Stimulated activated CD8-positive, alpha-beta memory T cell treated with anti-CD3 and anti-CD28 coated beads, Interleukin-4, amount 100 ng/mL, for 48 hours (primary cell): ENCODE measurements around the gene ERCC1.
"Not testable (repeated sequence)": the region's sequence is repeated elsewhere in the genome, so short reads cannot be mapped to it uniquely, and the experiment has no call there.

Experiments used
- DNase-seq: peaks from one replicate; pipeline ENCODE4 v3.0.0-alpha.2; 2020

The ERCC1 gene

DNA sequence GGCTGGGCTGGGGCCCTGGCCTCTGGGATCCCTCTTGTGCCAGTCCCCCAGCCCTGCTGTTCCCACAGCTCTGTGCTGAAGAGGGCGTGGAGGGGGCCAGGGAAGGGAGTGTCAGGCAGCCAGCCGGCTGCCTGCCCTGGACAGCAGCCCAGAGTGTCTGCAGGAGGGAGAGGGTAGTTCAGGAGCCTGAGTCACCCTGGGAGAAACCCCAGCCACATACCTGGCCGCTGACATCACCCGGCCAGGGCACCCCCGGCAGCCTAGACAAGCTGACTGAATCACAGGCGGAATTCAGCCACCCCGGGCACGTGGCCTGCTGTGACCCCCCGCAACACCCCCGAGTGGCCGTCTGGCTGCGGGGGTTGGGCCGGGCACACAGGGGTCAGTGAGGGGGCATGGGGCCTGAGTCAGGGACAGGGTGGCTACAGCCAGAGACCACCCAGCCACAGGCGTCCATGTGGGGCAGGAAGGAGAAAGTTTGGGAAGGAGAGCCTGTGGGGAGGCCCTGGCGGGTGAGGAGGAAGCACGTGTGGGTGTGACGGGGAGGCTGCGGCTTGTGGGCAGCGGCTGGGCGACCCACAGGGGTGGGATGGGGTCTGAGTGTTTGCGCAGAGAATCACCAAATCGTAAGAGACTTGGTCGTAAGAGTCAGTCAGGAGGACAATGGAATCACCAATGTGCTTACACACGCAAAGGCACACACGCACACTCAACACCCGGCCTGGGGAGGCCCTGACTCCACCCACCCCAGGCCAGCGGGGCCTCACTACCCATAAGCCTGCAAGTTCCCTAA, 32.2 kb upstream of the ERCC1 start:
- peak; percentile 82 for DNase-seq

DNA sequence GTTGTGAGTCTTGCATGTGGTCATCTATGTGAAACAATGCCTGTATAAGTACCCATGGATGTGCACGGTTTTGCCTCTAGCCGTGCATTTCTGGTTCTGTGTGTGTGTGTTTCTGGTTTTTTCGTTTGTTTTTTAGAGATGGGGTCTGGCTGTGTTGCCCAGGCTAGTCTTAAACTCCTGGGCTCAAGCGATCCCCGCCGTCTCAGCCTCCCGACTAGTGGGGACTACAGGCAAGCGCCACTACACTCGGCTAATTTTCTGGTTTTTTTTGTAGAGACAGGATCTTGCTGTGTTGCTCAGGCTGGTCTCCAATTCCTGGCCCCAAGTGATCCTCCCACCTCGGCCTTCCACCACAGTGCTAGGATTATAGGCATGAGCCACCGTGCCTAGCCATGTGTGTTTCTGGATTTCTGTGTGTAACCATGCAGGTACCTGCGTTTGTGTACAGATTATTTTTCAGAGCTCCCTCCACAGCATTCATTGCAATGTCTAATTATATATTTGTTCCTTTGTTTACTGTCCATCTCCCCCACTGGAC, 28.2 kb upstream of the ERCC1 start:
- no peak for DNase-seq

DNA sequence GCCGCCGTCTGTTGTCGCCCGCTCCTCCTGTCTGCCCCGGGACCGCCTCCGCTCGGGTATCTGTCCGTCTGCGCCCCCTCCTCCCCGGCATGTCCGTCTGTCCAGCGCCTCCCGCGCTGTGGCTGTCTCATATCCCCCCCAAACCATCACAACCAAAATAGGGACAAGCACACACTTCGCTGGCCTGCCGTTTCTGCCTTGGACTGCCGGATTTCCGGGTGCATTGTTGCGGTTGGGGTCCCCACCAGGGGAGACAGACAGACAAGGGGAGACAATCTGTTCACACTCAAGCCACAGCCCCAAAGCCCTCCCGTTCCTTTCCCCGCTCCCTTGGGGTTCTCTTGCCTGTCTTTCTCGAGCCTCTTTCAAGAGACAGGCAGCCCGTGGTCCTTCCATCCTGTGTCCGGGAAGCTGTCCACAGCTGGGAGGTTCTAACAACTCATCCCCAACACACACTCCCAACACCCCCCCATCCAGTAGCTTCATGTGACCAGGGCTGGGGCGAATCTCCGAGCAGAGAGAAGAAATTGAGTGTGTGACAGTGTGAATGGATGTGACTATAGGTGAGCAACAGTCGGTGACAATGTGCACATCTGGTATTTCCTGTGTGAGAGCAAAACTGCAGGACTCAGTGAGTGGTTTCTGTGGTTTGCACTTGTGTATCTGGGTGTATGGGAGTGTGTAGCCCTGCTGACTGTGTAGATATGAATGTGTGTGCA, 27.6 kb upstream of the ERCC1 start:
- peak; percentile 63 for DNase-seq

DNA sequence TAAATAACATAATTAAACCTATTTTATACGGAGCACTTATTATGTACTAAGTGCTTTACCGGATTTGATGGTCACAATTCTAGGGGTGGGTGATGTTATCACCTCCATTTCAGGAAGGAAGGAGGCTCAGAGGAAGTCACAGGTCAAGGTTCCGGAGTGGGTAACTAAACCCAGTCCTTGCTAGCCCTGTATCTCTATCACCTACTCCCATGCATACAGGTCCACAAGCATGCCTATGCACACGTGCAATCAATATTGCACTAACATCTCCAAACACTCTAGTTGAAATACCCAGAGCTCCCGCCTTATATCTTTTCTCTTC, 26.3 kb upstream of the ERCC1 start:
- DNase-seq, result no peak

- no peak for DNase-seq
Observed at GRCh38 chr19:45448887-45449299, 25.2 kb upstream of the ERCC1 start.

DNA sequence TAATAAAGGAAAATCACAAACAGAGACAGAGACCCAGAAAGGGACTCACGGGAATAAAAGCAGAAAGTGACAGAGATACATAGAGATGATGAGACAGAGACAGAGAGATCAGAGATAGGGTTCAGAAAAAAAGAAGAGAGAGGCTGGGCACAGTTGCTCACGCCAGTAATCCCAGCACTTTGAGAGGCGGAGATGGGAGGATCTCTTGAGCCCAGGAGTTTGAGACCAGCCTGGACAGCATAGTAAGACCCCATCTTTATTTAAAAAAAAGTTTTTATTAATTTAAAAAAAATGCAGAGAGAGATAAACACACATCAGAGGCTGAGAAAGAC, 24.7 kb upstream of the ERCC1 start:
- DNase-seq, result no peak

GRCh38 chr19:45446944-45447343, 23.2 kb upstream of the ERCC1 start:
- DNase-seq, result no peak

DNA sequence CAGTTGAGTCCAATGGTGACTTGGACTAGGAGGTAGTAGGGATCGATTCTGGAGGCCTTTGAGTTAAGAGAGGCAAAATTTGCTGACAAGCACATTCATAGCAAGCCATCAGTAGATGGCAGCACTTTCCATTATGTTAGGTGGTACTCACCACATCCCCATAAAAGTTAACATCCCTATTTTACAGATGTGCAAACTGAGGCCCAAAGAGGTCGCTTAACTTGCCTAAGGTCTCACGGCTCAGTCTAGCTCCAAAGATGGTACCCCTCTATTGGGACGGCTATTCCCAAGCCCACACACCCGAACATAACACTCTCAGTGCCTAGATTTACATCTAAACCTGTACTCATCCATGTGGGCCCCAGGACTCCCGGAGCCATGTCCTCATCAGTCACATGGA, 22.6 kb upstream of the ERCC1 start:
- DNase-seq, result no peak

GRCh38 chr19:45445139-45445538, 21.4 kb upstream of the ERCC1 start:
- DNase-seq, result no peak

DNA sequence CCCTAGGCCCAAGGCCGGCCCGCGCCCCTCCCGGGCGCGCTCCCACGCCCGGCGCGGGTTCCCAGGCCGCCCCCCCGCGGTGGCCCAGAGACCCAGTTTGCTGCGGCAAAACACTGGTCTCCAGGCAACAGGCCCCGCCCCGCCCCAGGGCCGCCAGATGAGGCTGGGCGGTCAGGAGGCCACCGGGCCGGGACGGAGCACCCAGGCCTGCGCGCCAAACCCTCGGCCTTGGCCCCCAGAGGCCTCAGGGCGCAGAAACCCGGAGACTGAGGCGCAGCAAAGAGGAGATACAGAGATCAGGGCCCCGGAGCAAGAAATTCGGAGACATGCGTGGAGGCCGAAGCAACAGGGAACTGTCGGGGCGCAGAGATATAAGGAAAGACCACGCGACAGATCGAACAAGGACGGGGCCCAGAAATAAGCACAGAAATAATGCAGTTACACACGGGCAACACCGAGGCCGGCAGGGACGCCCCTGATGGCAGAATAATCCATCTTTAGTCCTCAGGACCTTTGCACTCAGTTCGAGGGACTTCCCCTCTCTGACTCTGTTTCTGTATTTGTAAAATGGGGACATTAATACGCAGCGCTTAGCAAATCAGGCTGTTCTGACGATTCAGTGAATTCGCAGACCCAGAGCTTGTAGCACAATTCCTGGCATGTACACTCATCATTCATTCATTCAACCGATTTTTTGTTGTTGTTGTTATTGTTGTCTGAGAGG, 20.8 kb upstream of the ERCC1 start:
- DNase-seq, result peak; percentile 87

DNA sequence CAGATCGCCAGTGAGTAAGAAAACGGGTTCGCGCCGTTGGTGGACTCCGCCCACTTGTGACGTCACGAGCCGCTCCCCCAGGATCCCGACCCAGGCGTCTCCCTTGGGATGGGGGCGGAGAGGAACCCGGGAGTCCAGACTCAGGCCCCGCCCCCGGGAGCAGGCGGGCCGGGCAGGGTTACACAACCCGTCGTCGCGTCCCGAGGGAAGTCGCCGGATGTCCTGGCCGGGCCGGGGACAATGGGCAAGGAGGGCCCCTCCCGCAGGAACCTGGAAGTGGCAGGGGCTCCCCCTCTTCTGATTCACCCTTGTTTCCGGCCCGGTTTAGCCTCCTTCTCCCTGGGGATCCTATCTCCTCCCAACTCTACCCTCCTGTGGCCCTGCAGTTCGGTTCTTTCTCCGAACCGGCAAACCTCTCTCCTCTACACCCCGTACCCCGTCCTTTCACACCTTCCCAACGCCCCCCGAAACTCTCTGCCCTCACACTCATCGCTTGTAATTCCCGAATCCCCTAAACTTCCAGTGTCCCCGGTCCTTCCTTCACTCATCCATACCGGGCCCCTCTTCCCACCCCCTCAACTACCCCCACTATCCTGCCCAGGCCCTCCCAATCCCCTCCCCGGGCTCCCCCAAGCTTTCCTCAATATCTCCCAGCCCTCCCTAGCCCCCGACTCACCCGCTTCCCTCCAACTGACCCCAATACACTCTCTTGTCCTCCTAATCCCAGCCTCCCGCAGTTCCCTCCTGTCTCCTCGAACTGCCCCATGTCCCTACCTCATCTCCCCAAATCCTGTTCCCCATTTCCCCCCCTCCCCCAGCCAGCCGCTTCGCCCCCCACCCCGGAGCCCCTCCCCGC, 20.0 kb upstream of the ERCC1 start:
- peak; percentile 73 for DNase-seq

GRCh38 chr19:45442778-45443461, 19.2 kb upstream of the ERCC1 start:
- peak; percentile 61 for DNase-seq

- no peak for DNase-seq
Observed at GRCh38 chr19:45442408-45442777, 18.7 kb upstream of the ERCC1 start.

DNA sequence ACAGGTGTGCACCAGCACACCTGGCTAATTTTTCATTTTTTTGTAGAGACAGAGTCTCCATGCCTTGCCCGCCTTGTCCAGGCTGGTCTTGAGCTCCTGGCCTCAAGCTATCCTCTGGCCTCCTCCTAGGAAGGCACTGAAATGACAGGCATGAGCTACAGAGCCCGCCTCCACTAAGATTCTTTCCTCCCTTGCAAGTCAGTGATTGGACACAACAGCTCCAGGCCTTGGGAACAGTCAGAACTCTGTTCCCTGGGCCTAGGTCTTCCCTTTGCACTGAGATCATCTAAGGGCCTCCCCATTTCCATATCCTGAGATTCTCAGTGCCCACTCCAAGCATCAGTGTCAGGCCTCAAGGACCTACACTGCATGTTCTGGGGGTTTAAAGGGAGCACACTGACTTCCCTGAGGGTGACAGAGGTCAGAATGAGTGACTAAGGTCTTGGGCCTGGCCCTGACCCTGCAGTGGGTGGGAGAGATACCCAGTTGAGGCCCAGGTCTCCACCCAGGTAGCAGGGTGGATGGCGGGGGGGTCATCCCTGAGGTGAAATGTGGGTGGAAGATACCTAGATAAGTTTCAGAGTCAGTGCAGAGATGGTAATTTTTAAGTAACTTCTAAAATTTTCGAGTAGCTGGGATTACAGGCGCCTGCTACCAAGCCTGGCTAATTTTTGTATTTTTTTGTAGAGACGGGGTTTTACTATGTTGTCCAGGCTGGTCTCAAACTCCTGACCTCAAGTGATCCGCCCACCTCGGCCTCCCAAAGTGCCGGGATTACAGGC, 17.3 kb upstream of the ERCC1 start:
- no peak for DNase-seq

DNA sequence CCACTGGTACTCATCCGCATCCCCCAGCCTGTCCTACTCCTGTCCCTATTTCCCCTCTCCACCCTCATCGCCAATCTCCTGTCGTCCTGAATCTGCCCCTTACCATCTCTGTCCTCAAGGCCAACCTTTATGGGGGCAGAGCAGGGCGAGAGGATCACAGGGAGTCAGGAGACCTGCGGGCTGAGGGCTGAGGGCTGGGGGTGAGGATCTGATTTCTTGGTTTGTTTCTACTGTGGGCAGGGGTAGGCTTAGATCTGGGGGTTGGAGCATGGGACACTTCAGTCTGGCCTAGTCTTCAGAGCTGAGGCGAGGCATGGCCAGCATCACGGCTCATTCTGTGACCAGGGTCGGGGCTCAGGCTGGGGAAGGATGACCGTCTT, 16.5 kb upstream of the ERCC1 start:
- no peak for DNase-seq

DNA sequence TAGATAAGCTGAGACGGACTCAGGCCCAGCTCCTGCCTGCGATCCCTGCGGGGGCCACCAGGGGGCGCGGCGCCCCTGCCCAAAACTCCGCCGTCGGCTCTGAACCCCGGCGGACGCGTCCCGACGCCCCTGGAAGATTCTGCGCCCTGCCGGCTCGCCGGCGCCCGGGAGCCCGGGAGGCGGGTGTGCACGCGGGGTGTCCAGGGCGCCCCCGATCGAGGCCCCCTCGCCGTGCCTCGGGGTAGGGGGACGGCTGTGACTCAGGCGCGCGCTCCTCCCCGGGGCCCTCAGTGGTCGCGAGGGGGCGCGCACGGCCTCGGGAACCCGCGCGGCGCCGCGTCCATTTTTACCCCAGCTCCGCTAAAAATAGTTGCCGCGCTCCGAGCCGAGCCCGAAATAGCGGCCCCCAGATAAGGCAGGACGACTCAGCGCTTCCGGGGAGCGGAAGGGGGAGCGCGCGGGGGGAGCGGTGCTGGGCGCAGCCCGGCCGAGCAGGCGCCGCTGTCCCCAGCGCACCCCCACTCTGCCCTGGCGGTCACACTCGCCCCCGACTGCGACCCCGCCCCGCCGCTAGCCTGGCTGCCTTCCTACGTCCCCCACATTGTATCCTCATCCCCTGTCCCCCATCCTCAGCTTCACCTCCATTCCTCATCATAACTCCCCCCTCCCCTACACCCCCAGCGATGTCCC, 16.0 kb upstream of the ERCC1 start:
- peak; percentile 88 for DNase-seq

DNA sequence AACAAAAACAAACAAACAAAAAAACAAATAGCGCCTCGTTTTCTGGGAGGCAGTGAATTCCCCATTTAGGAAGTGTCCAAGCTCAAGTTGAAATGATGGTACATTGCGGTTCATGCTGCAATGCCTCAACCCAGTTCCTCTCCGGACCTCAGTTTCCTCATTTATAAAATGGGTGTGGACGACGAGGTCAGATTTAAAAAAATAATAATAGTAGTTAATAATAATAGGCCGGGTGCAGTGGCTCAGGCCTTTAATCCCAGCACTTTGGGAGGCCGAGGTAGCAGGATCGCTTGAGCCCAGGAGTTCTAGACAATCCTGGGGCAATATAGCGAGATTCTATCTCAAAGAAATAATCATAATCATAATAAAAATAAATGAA, 15.5 kb upstream of the ERCC1 start:
- no peak for DNase-seq

DNA sequence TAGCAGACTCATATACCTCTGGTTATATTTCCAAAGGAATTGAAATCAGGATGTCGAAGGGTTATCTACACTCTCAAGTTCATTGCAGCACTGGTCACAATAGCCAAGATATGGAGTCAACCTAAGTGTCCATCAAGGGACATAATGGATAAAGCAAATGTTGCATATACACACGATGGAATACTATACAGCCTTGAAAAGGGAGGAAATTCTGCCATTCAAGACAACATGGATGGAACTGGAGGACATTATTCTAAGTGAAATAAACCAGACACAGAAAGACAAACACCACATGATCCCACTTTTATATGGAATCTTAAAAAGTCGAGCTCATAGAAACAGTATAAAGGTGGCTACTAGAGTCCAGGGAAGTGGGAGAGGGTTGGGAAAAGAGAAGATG, 13.6 kb upstream of the ERCC1 start:
- DNase-seq, result no peak

- not testable (repeated sequence) for DNase-seq
Observed at GRCh38 chr19:45432543-45432942, 8.8 kb upstream of the ERCC1 start.

DNA sequence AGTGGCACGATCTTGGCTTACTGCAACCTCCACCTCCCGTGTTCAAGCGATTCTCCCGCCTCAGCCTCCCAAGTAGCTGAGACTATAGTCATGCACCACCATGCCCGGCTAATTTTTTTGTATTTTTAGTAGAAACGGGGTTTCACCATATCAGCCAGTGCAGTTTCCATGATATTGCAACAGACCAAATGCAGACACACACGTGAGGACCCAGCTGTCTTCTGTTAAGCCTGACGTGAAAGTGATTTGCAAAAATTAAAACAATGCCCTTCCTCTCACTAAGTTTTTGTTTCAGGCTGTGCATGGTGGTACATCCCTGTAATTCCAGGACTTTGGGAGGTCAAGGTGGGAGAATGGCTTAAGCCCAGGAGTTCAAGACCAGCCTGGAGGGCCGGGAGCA, 7.3 kb upstream of the ERCC1 start:
- not testable (repeated sequence) for DNase-seq

DNA sequence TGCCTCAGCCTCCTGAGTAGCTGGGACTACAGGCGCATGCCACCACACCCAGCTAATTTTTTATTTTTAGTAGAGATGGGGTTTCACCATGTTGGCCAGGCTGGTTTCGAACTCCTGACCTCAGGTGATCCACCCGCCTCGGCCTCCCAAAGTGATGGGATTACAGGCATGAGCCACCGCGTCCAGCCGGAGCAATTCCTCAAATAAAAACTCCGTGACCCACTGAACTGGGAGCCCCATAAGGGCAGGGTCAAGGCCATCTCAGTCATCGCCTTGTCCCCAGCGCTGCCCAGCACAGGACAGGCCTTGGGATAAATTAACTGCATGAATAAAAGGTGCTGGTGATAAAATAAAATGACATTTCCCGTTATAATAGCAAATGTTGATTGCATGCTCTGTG, 6.2 kb upstream of the ERCC1 start:
- DNase-seq, result not testable (repeated sequence)
